Epithelial cell of prostate (primary cell): ENCODE measurements around the gene TTC27.
"Not testable (repeated sequence)": the region's sequence is repeated elsewhere in the genome, so short reads cannot be mapped to it uniquely, and the experiment has no call there.

Experiments
- DNase-seq: peaks from one replicate; pipeline ENCODE4 v3.0.0-alpha.2; 2011; ENCODE audit warnings: low read depth, low spot score
- H3K27ac ChIP-seq: fragments of 450-650 bp; 2 replicates; pipeline ENCODE4 v1.5.1; 2017; ENCODE audit warnings: mild to moderate bottlenecking

The TTC27 gene

DNA sequence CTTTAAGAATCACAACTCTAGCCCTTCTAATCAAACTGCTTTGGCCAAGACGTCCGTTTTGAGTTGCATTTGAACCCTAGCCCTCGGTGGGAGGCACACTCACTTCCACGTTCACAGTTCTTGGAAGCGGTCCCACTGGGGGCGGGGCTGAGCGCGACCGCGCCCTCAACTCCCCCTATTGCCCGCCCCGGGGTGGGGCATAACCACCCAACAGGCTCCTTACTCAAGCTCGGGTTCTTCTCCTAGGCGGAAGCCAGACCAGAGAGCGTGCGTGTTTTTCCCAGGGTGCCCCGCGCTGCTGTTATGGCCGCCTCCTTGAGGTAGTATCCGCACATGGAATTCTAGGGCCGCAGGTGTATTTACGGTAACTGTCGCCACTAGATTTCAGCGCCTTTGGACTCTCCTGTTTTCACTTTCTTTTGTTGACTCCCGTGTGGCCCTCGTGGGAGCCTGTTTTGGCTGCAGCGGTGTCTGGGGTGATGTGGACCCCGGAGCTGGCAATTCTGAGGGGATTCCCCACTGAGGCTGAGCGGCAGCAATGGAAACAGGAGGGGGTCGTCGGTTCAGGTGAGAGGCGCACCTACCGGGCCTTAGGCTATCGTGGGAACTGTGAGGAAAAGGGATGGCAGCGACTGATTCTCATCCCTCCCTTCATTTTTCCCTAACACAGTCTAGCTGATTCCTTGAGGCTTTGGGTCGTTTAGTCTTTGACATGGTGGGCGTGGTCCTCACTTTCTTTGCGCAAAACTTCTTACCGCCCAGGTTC lies at the start of gene TTC27:
Gene TTC27 (plus strand): TSS at position 237 of the 766 bp plus-strand sequence. CDS start 243 bp downstream, at position 480.
- no peak within 1 kb of the TSS for H3K27ac ChIP-seq
- DNase-seq, result peak; percentile 84

DNA sequence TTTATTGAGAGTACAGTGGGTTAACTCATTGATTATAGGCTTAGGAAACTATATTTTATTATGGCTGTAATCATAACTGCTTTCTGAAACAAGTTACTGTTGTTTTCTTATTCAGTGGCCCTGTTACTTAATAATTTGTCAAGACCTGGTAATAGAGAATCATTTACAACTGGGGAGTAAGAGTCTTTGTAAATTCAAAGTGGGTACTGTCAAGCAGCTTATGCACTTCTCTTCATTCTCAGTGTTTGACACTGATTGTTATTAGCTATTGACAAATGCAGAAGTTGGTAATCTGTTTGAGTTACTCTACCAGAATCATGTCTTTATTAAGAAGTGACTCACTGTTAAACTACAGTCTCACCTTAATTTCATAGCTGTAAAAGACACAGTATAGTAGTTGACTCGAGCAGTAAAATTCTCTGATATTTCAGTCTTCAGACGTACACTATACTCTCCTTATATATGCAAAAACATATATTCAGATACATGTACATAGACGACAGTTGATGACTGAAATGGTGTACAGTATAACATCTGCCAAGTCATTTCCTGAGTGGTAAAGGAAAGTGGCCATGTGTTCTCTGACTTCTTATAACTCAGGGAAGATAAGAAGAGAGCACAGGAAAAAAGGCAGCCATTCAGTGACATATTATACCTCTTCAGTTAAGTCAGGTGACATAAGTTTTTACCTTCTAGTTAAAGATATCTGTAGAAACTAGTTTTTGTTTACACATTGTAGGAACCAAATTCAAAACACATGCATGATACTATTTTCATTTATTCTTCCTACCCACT lies 36.0 kb upstream of the TTC27 start:
- no peak for DNase-seq
- H3K27ac ChIP-seq, result no peak overlapping the region

DNA sequence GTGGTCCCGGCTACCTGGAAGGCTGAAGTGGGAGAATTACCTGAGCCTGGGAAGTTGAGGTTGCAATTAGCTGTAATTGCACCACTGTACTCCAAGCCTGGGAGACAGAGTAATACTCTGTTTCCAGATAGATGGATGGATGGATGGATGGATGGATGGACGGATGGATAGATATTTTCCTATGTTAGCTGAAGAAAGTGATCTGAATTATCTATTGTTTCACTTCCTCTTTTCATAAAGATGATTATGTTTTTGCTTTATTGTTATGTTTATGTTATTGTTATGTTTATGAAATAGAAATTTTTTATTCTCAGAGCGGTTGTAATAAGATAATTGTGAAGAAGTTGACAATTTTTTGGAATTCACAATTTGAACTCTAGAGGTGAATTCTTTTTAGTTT lies 33.3 kb upstream of the TTC27 start:
- H3K27ac ChIP-seq, result no peak overlapping the region
- DNase-seq, result no peak

- DNase-seq, result no peak
- no peak overlapping the region for H3K27ac ChIP-seq
Measured at GRCh38 chr2:32611366-32611765, 16.5 kb upstream of the TTC27 start.

DNA sequence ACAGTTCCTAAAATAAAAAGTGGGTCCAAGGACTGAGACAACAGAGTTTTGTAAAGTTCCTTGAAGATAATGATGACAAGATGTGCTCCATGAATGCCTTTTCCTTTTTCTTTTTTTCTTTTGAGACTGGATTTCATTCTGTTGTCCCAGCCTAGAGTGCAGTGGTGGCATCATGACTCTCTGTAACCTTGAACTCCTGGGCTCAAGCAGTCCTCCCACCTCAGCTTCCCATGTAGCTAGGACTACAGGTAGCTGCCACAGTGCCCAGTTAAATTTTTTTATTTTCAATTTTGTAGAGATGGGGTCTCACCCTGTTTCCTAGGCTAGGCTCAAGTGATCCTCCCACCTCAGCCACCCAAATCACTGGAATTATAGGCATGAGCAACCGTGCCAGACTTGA lies 16.1 kb upstream of the TTC27 start:
- no peak for DNase-seq
- H3K27ac ChIP-seq, result no peak overlapping the region

- DNase-seq, result no peak
- no peak overlapping the region for H3K27ac ChIP-seq
Measured at GRCh38 chr2:32614084-32614483, 13.8 kb upstream of the TTC27 start.

DNA sequence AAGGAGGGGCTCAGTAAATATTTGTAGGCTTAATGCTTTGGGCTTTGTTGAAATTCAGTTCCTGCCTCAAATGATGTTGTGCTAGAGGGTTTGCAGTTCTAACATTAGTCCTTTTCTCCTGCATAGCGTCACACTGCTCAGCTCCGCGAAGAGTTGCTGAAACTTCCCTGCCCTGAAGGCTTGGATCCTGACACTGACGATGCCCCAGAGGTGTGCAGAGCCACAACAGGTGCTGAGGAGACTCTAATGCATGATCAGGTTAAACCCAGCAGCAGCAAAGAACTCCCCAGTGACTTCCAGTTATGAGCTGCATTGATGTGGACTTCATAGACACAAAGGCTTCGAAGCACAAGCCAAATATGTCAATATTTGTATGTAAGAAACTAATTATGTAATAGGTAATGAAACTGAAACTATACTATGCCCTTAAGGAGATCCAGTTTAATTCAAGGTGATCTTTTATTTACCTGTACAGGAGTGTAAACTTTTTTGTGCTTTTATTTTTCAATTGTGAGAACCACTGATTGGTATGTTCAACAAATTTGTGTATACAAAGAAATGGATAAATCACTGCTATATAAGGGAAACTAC lies 10.2 kb upstream of the TTC27 start:
- no peak for DNase-seq
- H3K27ac ChIP-seq, result no peak overlapping the region

DNA sequence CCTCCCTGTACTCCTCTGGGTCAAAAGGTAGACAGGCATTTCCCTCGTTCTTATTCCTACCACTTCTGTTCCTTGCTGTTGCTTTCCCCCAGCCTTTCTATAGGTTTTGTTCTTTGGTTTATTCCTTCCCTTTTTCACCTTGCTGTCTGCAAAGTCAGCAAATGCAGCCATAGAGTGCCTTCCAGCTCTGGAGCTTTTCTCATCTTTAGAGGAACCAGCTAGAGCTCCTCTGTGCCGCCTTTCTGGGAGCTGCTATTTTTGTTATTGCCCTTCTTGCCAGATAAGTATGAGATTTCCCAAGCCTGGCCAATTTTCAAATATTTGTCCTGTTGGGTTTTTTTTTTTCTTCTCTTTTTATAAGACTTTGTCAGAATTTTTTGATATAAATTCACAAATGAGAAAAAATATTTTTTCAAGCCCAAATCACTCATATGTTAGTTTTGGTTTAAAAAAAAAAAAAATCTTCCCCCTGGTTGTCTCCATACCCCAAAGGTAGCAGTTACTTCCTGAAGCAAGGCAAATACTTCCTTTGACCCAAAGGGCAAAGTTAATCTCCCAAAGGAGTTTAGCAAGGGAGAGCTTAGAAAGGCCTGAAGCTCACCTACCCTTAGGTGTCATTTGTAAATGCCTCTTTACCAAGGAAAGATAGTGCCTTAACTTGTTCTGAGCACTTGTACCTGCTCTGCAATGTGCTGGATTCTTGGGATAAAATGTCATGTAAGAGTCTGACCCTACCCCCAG lies 5.1 kb upstream of the TTC27 start:
- no peak for DNase-seq

DNA sequence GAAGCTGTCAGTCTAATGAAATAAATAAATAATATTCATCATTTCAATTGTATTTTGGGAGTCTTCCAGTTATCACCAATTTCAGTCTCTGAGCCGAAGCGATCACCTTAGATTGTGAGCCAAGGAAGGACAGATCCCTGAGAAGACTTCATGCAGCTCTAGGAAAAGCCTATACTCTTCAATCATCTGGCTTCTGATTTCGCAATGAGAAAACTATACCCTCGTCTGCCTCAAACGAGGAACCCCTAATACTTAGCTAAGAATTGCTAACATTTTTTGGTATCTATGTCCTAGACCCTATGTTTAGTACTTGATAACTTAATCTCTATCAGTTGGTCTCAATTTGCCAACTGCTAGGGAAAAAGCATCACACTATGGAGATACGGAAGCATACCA lies 4.5 kb upstream of the TTC27 start:
- no peak overlapping the region for H3K27ac ChIP-seq
- no peak for DNase-seq

More for the DNA sequence above, 5.1 kb upstream of the TTC27 start:
- H3K27ac ChIP-seq, result no peak overlapping the region

DNA sequence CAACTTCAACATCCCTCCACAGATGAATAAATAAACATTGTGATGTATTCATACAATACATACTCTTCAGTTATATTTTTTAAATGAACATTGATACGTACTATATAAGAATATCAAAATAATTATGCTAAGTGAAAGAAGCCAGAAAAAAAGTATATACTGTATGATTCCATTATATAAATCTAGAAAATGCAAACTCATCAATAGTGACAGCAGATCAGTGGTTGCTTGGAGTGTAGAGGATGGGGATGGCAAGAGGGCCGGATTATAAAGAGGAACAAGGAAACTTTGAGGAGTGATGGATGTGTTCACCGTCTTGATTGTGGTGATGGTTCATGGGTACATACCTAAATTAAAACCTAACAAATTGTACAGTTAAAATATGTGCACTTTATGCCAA lies 3.0 kb upstream of the TTC27 start:
- DNase-seq, result no peak
- H3K27ac ChIP-seq, result no peak overlapping the region

- H3K27ac ChIP-seq, result no peak overlapping the region
- DNase-seq, result no peak
Measured at GRCh38 chr2:32626639-32627221, 1.1 kb upstream of the TTC27 start.

DNA sequence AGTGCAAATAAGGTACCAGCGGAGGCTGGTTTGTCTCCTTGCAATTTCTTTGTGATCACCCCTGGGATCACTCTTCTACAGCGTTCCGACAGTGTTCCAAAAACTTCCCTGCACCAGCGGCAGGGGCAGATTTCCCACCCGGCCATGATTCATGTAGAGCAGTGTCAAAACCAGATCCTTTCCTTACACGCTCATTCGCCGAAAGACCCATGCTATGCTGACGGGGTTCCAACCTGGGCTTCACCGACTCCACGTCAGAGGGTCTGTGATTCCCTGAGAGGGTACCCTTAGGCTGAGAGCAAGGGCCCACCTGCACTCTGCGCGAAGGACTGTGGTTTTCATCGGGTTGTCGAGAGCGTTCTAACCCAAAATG lies 423 bp upstream of the TTC27 start:
- no peak for DNase-seq

GRCh38 chr2:32632089-32632488 lies 4.2 kb downstream of the TTC27 start:
- no peak overlapping the region for H3K27ac ChIP-seq
- peak; percentile 18 for DNase-seq

More for the DNA sequence above, 423 bp upstream of the TTC27 start:
- H3K27ac ChIP-seq, result no peak overlapping the region

- no peak overlapping the region for H3K27ac ChIP-seq
- DNase-seq, result no peak
Measured at GRCh38 chr2:32633040-32633439, 5.2 kb downstream of the TTC27 start.

GRCh38 chr2:32638548-32638947 lies 10.7 kb downstream of the TTC27 start:
- not testable (repeated sequence) for H3K27ac ChIP-seq, DNase-seq

DNA sequence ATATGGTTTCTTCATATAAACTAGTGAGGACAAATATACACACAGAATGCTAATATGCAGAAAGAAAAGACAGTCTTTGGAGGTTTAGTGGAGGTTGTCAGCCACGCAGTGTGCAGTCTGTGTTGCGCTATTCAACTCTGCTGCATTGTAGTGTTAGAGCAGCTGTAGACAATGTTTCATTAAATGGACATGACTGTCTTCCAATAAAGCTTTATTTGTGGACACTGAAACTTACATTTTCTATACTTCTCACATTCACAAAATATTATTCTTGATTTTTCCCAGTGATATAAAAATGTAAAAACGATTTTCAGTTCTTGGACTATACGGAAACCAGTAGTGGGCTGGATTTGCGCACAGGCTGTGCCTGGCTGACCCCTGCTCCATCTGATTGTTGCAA lies 13.3 kb downstream of the TTC27 start:
- no peak for DNase-seq
- H3K27ac ChIP-seq, result no peak overlapping the region

DNA sequence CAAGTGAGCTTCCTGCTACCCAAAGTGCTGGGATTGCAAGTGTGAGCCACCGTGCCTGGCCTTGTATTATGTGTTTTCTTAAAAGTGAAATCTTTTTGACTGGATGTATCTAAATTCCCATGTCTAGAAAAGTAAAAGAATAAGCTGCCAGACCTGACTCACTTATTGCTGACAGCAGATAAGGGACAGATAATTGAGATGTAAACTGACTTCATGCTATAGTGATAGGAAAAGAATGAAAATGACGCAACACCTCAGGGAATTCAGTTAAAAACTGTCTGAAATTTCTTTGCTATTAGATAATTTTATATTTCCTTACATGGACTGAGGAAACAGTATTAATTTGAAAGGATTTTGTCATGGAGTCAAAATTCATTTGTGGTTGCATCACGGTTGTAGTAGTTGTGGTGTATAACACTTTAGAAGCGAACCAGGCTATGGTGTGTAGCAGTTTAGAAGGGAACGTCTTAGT lies 19.4 kb downstream of the TTC27 start:
- no peak for DNase-seq
- no peak overlapping the region for H3K27ac ChIP-seq

DNA sequence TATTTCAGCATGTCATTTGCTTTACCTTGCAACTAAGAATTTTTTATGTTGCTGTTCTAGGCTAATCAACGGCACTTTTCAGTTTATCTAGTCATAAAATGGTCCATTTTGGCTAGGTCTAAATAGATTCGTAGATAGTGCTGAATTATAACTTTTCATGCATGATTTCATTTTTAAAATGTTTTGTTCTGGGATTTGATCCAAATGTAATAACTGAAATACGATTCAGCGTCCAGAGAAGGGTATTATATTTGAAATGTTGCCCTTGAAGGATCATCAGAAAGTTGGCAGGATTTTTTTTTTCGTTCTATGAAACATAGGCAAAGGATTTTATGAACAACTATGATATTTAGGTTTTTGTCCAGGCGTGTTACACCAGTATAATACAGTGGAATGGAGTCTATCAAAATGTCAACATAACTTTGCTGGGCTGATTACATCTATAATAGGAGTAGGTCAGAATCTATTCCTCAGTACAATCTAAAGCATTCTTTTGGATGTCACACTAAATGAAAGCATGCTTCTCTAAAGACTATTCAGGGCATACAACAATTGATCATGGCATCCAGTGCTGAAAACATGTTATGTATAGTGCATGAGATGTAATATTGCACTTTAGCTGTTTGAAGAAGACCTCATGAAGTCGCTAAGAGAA lies 24.8 kb downstream of the TTC27 start:
- DNase-seq, result no peak
- H3K27ac ChIP-seq, result no peak overlapping the region

DNA sequence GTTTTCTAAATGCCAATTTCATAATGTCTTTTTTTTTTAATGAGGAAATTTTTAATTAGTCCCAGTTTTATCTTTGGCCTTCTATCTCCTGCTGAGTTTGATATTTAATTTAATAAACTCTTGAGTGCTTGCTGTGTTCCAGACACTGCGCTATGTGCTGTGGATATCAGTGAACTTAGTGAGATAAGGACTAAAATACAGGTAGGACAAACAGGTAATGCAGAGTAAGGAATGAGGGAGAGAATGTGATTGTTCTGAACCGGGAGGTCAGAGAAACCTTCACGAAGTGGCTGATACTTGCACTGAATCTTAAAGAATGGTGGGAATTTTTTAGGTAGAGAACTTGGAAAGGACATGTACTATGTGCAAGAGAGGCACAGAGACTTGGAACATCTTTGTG lies 28.2 kb downstream of the TTC27 start:
- H3K27ac ChIP-seq, result no peak overlapping the region
- DNase-seq, result no peak

- H3K27ac ChIP-seq, result no peak overlapping the region
- no peak for DNase-seq
Measured at GRCh38 chr2:32663864-32664263, 36.0 kb downstream of the TTC27 start.
